ENCODE results near the gene TULP4.

DNA sequence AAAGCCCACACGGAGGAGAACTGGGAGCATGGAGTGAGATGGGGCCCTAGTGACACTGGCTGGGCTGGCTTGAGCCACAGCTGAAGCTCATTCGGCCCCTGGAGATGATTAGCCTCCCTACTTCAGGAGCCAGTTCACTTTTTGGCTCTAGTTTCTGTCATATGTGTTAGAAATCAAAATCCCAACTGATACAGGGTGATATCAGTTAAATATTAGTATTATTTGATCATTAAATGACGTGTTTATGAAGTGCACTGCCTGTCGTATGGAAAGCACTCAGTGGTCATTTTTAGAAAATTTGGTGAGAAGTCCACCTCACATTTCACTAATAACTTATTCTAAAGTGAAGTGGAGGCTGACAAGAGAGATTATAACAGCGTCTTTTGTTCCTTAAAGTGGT lies 59.0 kb downstream of the TULP4 start:
- no peak for TF ChIP-seq CTCF (conservative IDR thresholded peaks at IDR 0.05; ENCODE audit: low read depth, low read length)
- no peak for TF ChIP-seq EZH2 (IDR thresholded peaks at IDR 0.05; ENCODE audit: low read length, unreplicated experiment)

All from PC-3 (cell line).